ENCODE results near the gene FKBP6.

FKBP6 gene

GRCh38 chr7:73349763-73350162 is 21.8 kb downstream of the FKBP6 start:
- no peaks in the 10 kb centered on the region for H3K4me1 ChIP-seq (ENCODE audit: control insufficient read depth, insufficient read depth, low read length)
- H3K4me3 ChIP-seq (ENCODE audit: low read depth, low read length), result no peak overlapping the region
- ChIA-PET CTCF (interaction anchor here (0.6 to 1.3 kb wide), 2 partner anchors 10 to 102 kb away, joined by 3 to 5 read pairs; no protein-coding TSS in a partner anchor), POLR2A (no interaction called here)
- H3K36me3 ChIP-seq (ENCODE audit: control insufficient read depth in 2 of 2, insufficient read depth in 1 of 2, low read length in 2 of 2), result no peaks in the 10 kb centered on the region
- no peaks in the 10 kb centered on the region for H3K9me3 ChIP-seq (ENCODE audit: control insufficient read depth, insufficient read depth, low read depth, low read length)
- TF ChIP-seq ZNF670 (tag by site-specific recombination; IDR thresholded peaks at IDR 0.05; ENCODE audit: low read depth), result no peak
- no peak for TF ChIP-seq ZNF677 (tag by site-specific recombination; IDR thresholded peaks at IDR 0.05)
- TF ChIP-seq ZNF223 (tag by site-specific recombination; IDR thresholded peaks at IDR 0.05), result no peak
- TF ChIP-seq, protein P1, sequence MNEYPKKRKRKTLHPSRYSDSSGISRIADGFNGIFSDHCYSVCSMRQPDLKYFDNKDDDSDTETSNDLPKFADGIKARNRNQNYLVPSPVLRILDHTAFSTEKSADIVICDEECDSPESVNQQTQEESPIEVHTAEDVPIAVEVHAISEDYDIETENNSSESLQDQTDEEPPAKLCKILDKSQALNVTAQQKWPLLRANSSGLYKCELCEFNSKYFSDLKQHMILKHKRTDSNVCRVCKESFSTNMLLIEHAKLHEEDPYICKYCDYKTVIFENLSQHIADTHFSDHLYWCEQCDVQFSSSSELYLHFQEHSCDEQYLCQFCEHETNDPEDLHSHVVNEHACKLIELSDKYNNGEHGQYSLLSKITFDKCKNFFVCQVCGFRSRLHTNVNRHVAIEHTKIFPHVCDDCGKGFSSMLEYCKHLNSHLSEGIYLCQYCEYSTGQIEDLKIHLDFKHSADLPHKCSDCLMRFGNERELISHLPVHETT (tag by site-specific recombination; IDR thresholded peaks at IDR 0.05), result no peak
- no peak for TF ChIP-seq MYNN (tag by site-specific recombination; IDR thresholded peaks at IDR 0.05; ENCODE audit: borderline replicate concordance)
- TF ChIP-seq ZIC2 (tag by site-specific recombination; IDR thresholded peaks at IDR 0.05), result no peak
- no peak for TF ChIP-seq ZNF23 (tag by site-specific recombination; IDR thresholded peaks at IDR 0.05; ENCODE audit: borderline replicate concordance)
- no peak for TF ChIP-seq ZNF221 (tag by site-specific recombination; IDR thresholded peaks at IDR 0.05; ENCODE audit: borderline replicate concordance)
- TF ChIP-seq CTCF (tag by site-specific recombination; IDR thresholded peaks at IDR 0.05), result no peak
- TF ChIP-seq ZNF792 (tag by site-specific recombination; IDR thresholded peaks at IDR 0.05), result no peak
- no peak for TF ChIP-seq ZNF645 (tag by site-specific recombination; IDR thresholded peaks at IDR 0.05)
- no peak overlapping the region for H3K27ac ChIP-seq (ENCODE audit: extremely low read depth, low read depth, low read length)

- CTCF ChIA-PET, result no interaction called here
- Histone ChIP-seq H3K36me3 (ENCODE audit: control insufficient read depth in 2 of 2, insufficient read depth in 1 of 2, low read length in 2 of 2) (no peaks in the 10 kb centered on the region), H3K27ac (ENCODE audit: extremely low read depth, low read depth, low read length) (no peak overlapping the region), H3K9me3 (ENCODE audit: control insufficient read depth, insufficient read depth, low read depth, low read length) (no peaks in the 10 kb centered on the region), H3K4me1 (ENCODE audit: control insufficient read depth, insufficient read depth, low read length) (no peaks in the 10 kb centered on the region), H3K4me3 (ENCODE audit: low read depth, low read length) (no peak overlapping the region)
- POLR2A ChIA-PET, result interaction anchor here (0.6 kb wide), 1 partner anchor 327 kb away, joined by 4 read pairs; no protein-coding TSS in a partner anchor
- TF ChIP-seq, protein P2, sequence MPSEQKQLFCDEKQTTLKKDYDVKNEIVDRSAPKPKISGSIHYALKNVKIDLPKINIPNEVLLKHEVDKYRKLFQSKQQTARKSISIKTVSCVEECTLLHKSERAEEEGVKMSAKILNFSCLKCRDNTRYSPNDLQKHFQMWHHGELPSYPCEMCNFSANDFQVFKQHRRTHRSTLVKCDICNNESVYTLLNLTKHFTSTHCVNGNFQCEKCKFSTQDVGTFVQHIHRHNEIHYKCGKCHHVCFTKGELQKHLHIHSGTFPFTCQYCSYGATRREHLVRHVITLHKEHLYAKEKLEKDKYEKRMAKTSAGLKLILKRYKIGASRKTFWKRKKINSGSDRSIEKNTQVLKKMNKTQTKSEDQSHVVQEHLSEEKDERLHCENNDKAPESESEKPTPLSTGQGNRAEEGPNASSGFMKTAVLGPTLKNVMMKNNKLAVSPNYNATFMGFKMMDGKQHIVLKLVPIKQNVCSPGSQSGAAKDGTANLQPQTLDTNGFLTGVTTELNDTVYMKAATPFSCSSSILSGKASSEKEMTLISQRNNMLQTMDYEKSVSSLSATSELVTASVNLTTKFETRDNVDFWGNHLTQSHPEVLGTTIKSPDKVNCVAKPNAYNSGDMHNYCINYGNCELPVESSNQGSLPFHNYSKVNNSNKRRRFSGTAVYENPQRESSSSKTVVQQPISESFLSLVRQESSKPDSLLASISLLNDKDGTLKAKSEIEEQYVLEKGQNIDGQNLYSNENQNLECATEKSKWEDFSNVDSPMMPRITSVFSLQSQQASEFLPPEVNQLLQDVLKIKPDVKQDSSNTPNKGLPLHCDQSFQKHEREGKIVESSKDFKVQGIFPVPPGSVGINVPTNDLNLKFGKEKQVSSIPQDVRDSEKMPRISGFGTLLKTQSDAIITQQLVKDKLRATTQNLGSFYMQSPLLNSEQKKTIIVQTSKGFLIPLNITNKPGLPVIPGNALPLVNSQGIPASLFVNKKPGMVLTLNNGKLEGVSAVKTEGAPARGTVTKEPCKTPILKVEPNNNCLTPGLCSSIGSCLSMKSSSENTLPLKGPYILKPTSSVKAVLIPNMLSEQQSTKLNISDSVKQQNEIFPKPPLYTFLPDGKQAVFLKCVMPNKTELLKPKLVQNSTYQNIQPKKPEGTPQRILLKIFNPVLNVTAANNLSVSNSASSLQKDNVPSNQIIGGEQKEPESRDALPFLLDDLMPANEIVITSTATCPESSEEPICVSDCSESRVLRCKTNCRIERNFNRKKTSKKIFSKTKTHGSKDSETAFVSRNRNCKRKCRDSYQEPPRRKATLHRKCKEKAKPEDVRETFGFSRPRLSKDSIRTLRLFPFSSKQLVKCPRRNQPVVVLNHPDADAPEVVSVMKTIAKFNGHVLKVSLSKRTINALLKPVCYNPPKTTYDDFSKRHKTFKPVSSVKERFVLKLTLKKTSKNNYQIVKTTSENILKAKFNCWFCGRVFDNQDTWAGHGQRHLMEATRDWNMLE (tag by site-specific recombination; conservative IDR thresholded peaks at IDR 0.05; ENCODE audit: low read depth), result no peak
- TF ChIP-seq HOXA7 (CRISPR knock-in tag; IDR thresholded peaks at IDR 0.05; ENCODE audit: borderline replicate concordance) (no peak), GLIS2 (tag by site-specific recombination; IDR thresholded peaks at IDR 0.05) (no peak), ZNF335 (tag by site-specific recombination; conservative IDR thresholded peaks at IDR 0.05) (no peak), ZNF426 (tag by site-specific recombination; IDR thresholded peaks at IDR 0.05) (no peak), YY2 (tag by site-specific recombination; IDR thresholded peaks at IDR 0.05) (no peak), ZNF24 (tag by site-specific recombination; IDR thresholded peaks at IDR 0.05) (no peak), ZNF510 (tag by site-specific recombination; IDR thresholded peaks at IDR 0.05; ENCODE audit: insufficient replicate concordance) (no peak), ZNF530 (tag by site-specific recombination; IDR thresholded peaks at IDR 0.05; ENCODE audit: low read depth) (no peak), ZNF501 (tag by site-specific recombination; IDR thresholded peaks at IDR 0.05) (no peak), TCF7L2 (IDR thresholded peaks at IDR 0.05; ENCODE audit: borderline replicate concordance, low read depth, low read length) (no peak), ZNF266 (tag by site-specific recombination; IDR thresholded peaks at IDR 0.05; ENCODE audit: low read depth) (no peak)
- TF ChIP-seq, protein P3, sequence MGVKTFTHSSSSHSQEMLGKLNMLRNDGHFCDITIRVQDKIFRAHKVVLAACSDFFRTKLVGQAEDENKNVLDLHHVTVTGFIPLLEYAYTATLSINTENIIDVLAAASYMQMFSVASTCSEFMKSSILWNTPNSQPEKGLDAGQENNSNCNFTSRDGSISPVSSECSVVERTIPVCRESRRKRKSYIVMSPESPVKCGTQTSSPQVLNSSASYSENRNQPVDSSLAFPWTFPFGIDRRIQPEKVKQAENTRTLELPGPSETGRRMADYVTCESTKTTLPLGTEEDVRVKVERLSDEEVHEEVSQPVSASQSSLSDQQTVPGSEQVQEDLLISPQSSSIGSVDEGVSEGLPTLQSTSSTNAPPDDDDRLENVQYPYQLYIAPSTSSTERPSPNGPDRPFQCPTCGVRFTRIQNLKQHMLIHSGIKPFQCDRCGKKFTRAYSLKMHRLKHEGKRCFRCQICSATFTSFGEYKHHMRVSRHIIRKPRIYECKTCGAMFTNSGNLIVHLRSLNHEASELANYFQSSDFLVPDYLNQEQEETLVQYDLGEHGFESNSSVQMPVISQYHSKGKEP (tag by site-specific recombination; IDR thresholded peaks at IDR 0.05), result no peak
Measured at GRCh38 chr7:73350306-73351068, 22.5 kb downstream of the FKBP6 start.

All from HEK293 (cell line).